Head of caudate nucleus (tissue), 42 donors: ENCODE measurements around the gene LBH.

Experiments used
- DNase-seq, 42 donors: peaks; one replicate each; pipeline versions ENCODE4 v3.0.0 to v3.0.0-alpha.2; 2020 to 2021; ENCODE audit warnings: mixed read lengths in 7 of 42
- intact Hi-C: fragments of 100-400 bp; cut with DNase I; formaldehyde crosslinking; loops from one replicate; pipeline ENCODE4 v1.15.0; 2022

The LBH gene

GRCh38 chr2:30231212-30231995 is at the start of gene LBH:
TSS of gene LBH (plus strand) at chr2:30231534. CDS start at chr2:30231739, 205 bp downstream.
- DNase-seq, result peak; percentile 59 to 95 (median 84)
- intact Hi-C loops, result no loop called here

DNA sequence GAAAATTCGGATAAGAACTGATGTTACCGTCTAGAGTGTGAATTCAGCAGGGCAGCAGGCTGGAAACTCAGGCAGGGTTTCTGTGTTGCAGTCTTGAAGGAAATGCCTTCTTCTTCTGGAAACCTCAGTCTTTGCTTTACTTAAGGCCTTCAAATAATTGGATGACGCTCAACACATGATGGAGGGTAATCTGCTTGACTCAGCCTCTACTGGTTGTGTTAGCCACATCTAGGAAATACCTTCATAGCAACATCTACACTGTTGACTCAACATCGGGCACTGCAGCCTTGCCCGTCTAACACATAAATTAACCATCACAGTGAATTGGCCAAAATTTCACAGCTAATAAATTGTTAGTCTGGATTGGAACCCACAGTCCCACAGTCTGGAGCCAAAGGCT is 47.3 kb upstream of the LBH start:
- no peak for DNase-seq
- intact Hi-C loops, result no loop called here

- no peak for DNase-seq
- intact Hi-C loops, result no loop called here
Measured at GRCh38 chr2:30185178-30185577, 46.2 kb upstream of the LBH start.

DNA sequence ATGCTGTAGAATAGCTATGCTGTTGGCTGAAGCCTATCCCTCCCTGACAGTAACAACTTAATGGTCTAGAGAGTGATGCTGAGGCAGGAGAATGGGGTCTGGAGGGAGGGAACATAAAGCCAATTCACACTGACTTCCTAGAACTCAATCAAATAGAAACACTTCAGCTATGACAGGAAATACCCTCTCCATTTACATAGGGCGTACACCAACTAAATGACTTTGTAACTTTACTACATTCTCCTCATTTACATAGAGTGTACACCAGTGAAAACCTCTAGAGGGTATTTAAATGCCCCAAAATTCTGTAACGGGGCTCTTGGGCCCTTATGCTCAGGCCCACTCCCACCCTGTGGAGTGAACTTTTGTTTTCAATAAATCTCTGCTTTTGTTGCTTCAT is 43.0 kb upstream of the LBH start:
- intact Hi-C loops, result no loop called here
- no peak for DNase-seq

GRCh38 chr2:30190637-30191036 is 40.7 kb upstream of the LBH start:
- no peak for DNase-seq
- intact Hi-C loops, result no loop called here

DNA sequence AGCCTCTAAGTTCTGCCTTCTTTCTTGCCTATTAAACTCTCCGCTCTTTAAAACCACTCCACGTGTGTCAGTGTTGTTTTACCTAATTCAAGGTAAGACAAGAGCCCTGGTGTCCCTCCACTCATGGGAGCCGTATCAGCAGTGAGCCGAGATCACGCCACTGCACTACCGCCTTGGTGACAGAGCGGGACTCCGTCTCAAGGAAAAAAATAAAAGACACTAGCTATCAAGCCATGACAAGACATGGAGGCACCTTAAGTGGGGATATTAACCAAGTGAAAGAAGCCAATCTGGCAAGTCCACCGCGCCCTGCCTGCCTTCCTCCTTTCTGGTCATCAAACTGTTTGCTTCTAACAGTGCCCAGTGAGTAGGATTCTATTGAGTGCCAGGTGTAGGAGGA is 40.2 kb upstream of the LBH start:
- DNase-seq, result no peak
- intact Hi-C loops, result no loop called here

DNA sequence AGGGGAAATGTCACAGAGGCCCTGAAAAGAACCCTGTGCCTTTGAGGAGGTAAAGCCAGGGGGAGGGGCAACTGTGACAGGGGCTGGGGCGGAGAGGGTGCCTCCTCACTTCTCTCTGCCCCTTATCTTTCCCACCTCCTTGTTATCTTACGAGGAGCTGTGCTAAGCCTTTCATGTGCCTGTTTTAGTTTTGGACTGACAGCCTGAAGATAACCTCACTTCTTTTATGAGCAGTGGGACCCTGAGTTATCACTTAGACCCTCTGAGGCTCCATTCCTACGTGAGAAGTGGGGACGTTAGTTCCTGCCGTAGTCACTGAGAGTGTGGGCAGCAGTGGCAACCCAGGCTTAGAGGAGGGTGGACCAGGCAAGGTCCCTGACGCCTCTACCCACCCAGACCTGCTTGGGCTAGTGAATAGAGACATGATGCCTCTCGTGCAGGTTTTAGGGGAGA is 39.5 kb upstream of the LBH start:
- intact Hi-C loops, result no loop called here
- DNase-seq, result no peak

- DNase-seq, result no peak
- intact Hi-C loops, result no loop called here
Measured at GRCh38 chr2:30192314-30192713, 39.0 kb upstream of the LBH start.

GRCh38 chr2:30193104-30193681 is 38.1 kb upstream of the LBH start:
- intact Hi-C loops, result no loop called here
- DNase-seq, result no peak

DNA sequence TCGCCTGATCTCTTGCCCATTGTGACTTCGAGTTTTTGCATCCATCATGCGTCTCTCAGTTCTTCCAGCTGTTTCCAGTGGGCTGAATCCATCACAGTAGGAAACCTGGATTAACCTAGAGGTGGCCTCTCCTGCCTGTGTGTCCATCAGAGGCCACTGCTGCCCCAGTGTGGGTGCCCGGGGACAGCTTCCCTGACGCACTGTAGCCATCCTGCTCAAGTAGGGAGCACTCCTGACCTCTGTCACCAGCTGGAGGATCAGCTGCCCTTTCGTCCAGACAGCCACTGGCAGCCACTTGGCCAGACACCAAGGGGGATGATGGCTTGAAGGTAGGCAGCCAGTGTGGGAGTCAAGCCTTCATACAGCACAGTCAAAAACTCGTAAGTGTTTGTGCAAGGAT is 36.9 kb upstream of the LBH start:
- no peak for DNase-seq

DNA sequence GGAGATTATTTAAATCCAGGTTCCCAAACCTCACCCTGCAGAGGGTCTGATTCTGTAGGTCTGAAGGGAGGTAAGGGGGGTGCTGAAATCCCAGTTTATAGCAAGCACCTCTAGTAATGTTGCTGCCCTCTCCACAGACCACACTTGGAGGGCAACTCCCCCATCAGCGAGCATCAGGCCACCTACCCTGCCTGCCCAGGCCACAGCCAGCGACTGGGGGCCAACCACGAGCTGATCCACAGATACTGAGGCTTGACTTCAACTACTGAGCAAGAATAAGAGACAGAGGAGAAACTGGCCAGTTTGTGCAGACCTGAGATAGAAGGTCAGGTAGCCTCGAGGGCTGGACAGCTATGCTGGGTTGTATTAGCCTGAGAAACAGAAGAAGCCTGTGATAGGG is 36.3 kb upstream of the LBH start:
- intact Hi-C loops, result no loop called here
- DNase-seq, result no peak

More for the DNA sequence above, 36.9 kb upstream of the LBH start:
- intact Hi-C loops, result no loop called here

DNA sequence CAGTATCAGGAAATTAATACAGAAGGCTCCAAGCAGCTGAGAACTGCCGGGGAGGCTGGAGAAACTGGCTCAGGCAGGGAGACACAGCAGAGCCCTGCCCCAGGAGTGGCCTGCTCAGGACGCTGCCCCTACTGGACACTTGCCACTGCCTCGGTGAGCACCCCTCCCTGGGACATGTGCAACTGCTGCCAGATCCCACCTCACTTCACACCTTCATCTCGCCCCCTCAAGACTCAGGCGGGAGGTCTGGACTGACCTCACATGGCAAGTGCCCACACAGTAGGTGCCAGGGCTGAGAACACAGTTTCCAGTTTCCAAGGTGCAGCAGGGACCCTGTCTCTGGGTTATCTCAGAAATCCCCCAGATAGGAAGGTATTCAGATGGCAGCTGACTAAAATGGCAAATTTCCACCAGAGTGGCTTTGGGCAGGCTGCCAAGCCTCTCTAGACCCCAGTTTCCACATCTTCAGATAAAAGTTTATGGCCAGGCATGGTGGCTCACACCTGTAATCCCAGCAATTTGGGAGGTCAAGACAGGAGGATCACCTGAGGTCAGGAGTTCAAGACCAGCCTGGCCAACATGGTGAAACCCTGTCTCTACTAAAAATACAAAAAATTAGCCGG is 33.7 kb upstream of the LBH start:
- no peak for DNase-seq
- intact Hi-C loops, result no loop called here

GRCh38 chr2:30201990-30202389 is 29.3 kb upstream of the LBH start:
- intact Hi-C loops, result no loop called here
- DNase-seq, result peak in 29 of 42 donors; percentile 11 to 76 (median 31)

- intact Hi-C loops, result no loop called here
- DNase-seq, result peak in 4 of 42 donors; percentile 8 to 46 (median 16)
Measured at GRCh38 chr2:30203156-30203555, 28.2 kb upstream of the LBH start.

GRCh38 chr2:30204281-30204680 is 27.1 kb upstream of the LBH start:
- no peak for DNase-seq
- intact Hi-C loops, result no loop called here

DNA sequence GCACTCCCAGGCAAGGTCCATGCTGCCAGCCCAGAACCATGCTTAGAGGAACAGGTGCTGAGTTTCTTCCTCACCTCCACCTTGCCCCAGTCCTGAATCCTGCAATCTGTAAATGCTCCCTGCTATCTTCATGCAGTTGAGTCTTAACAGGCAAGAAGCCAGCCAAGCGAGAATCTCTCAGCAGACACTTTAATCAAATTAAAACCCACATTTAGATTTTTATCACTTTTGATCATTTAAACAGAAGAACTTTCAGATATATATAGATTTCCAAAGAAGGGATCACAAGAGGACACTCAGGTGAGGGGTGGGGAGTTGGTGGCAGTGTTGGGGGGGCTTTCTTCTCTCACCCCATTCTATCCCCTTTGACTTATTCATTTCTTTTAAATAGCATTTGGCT is 25.9 kb upstream of the LBH start:
- intact Hi-C loops, result no loop called here
- DNase-seq, result no peak

GRCh38 chr2:30206461-30207430 is 24.6 kb upstream of the LBH start:
- peak in 1 of 42 donors; percentile 19 for DNase-seq

DNA sequence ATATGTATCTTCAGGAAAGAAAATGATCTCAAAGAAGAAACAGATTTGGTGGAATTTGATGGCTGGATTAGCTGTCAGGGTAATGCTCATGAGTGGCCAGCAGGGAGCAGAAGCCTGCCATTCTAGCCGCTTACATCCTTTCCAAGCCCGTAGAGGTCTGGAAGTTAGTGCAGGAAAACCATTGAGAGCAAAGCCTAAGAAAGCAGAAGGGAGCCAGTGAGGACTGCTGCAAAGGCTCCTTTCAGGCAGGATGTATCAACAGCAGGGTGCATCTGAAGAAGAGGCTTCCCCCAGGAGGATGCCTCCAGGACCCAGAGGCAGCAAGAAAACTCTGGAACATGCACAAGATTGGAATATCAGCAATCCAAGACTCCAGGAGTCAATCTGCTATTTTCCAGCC is 22.9 kb upstream of the LBH start:
- intact Hi-C loops, result loop anchor here (2.0 kb wide), 1 partner anchor 494 kb away; no protein-coding TSS in a partner anchor
- peak; percentile 39 to 86 (median 69) for DNase-seq

More at GRCh38 chr2:30206461-30207430, 24.6 kb upstream of the LBH start:
- intact Hi-C loops, result no loop called here

GRCh38 chr2:30209227-30209626 is 22.1 kb upstream of the LBH start:
- intact Hi-C loops, result loop anchor here (2.0 kb wide), 1 partner anchor 494 kb away; no protein-coding TSS in a partner anchor
- no peak for DNase-seq
